ENCODE results near the gene SIX3. TPM values are rescaled to one million over a fixed set of nuclear protein-coding genes. Genes with fewer than 3 reads are reported as not detected.

SIX3 gene
- total RNA-seq, 1 donor, result not detected

GRCh38 chr2:44930274-44931197 lies 11.0 kb upstream of the SIX3 start:
- DNase-seq (ENCODE audit: low read depth in 2 of 3, low spot score in 2 of 3), result no peak

GRCh38 chr2:44931198-44931780 lies 10.2 kb upstream of the SIX3 start:
- no peak for DNase-seq (ENCODE audit: low read depth in 2 of 3, low spot score in 2 of 3)

GRCh38 chr2:44932079-44932478 lies 9.4 kb upstream of the SIX3 start:
- DNase-seq (ENCODE audit: low read depth in 2 of 3, low spot score in 2 of 3), result no peak

GRCh38 chr2:44932564-44933392 lies 8.7 kb upstream of the SIX3 start:
- DNase-seq (ENCODE audit: low read depth in 2 of 3, low spot score in 2 of 3), result no peak

DNA sequence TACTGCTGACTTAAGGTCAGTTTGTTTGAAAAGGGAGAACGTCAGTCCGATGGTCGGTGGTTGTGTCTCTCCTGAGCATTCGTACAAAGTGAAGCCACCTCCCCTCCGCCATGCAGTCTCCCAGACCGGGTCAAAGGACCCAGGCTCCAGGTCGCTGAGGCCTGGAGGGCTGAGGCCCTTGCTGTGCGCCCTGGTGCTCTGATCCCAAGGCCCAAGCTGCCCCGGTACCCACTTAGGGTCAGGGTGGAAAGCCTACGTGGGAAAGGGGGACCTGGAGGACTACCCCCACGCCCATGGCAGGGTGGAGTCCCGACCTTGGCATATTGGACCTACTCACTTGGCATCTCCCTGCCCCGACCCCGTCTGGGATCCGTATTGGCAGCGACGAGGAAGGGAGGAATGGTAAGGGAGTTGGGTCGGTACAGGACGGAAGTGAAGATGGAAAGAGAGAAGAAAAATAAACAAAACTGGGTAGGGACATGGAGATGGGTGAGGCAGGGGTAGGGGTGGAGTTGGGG lies 8.0 kb upstream of the SIX3 start:
- DNase-seq (ENCODE audit: low read depth in 2 of 3, low spot score in 2 of 3), result no peak

DNA sequence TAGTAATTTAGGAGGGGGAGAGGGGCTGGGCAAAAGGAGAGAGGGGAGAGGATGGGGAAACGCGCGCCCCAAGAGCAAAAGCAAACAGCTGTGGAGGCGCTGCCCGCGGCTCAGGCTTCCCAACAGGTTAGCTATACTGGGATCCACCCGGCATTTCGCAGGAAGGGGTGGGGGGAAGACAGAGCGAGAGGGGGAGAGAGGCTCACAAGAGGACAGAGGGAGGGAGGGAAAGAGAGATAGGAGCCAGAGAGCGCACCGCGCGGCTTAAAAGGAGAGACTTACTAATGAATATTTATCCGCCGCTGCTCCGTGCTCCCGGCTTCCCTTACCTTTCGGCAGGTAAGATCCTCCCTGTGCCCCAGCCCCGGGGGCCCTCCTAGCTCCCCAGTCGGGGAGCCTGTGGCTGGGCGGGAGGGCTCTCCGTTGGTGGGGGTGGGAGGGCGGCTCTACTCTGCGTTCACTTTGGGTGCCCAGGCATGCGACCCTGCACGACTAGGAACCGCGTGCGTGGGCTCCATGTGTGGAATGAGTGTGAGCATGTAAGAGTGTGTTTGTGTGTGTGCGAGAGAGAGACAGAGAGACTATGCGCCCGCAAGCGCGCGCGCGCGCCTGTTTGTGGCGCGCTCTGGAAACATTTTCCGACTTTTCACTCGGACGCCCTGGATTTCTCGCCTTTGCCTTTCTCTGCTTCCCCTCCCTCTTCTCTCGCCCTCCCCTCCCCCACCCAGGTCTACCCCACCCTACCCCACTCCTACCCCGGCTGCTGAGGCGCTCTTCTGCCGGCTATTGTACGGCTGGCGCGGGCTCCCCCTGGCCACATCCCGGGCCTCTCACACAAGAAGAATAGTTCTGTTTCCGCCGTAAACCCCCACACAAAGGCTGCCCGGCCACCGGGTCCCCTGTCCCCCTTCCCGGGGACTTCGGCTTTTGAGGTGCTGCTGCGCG lies 7.2 kb upstream of the SIX3 start:
- no peak for DNase-seq (ENCODE audit: low read depth in 2 of 3, low spot score in 2 of 3)

GRCh38 chr2:44934983-44935728 lies 6.3 kb upstream of the SIX3 start:
- DNase-seq (ENCODE audit: low read depth in 2 of 3, low spot score in 2 of 3), result no peak

GRCh38 chr2:44935729-44936098 lies 5.8 kb upstream of the SIX3 start:
- no peak for DNase-seq (ENCODE audit: low read depth in 2 of 3, low spot score in 2 of 3)

GRCh38 chr2:44936275-44936674 lies 5.2 kb upstream of the SIX3 start:
- no peak for DNase-seq (ENCODE audit: low read depth in 2 of 3, low spot score in 2 of 3)

- DNase-seq (ENCODE audit: low read depth in 2 of 3, low spot score in 2 of 3), result no peak
Observed at GRCh38 chr2:44936715-44937687, 4.5 kb upstream of the SIX3 start.

- DNase-seq (ENCODE audit: low read depth in 2 of 3, low spot score in 2 of 3), result no peak
Observed at GRCh38 chr2:44937688-44938240, 3.7 kb upstream of the SIX3 start.

DNA sequence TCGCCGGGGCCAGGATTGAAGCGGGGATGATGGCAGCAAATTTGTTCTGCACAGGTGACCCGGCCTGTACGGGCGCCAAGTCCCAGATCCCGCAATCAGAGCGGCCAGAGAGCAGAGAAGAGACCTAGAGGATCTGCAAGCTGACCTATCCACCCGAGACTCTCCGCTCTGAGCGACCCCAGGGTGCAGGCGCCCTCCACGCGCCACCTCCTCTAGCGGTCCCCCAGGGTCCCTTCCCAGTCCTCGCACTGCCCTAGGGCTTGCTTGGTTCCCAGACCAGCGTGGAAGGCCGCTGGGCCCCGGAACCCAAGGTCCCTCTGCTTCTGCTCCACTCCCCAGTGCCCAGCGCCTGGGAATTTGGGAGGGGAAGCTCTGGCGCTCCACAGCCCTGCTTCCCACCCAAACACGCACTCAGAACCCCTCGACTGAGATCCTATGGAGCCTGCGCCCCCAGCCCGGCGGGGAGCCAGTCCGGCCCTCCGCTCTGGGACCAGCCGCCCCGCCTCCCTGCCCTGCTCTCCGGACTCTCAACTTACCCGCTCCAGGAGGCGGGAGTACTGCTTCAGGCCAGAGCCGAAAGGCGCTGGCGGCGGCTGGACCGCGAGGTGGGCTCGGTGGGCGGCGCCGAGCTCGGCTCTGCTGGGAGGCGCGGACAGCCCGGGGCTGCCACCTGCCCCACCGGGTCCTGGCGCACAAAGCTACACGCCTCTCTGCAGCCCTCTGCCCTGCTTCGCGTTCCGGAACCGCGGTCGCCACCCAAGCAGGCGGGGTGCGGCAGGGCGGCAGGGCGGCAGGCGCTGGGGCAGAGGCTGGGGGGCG lies 3.0 kb upstream of the SIX3 start:
- no peak for DNase-seq (ENCODE audit: low read depth in 2 of 3, low spot score in 2 of 3)

GRCh38 chr2:44939106-44940048 lies 2.1 kb upstream of the SIX3 start:
- no peak for DNase-seq (ENCODE audit: low read depth in 2 of 3, low spot score in 2 of 3)

GRCh38 chr2:44940049-44940494 lies 1.4 kb upstream of the SIX3 start:
- no peak for DNase-seq (ENCODE audit: low read depth in 2 of 3, low spot score in 2 of 3)

DNA sequence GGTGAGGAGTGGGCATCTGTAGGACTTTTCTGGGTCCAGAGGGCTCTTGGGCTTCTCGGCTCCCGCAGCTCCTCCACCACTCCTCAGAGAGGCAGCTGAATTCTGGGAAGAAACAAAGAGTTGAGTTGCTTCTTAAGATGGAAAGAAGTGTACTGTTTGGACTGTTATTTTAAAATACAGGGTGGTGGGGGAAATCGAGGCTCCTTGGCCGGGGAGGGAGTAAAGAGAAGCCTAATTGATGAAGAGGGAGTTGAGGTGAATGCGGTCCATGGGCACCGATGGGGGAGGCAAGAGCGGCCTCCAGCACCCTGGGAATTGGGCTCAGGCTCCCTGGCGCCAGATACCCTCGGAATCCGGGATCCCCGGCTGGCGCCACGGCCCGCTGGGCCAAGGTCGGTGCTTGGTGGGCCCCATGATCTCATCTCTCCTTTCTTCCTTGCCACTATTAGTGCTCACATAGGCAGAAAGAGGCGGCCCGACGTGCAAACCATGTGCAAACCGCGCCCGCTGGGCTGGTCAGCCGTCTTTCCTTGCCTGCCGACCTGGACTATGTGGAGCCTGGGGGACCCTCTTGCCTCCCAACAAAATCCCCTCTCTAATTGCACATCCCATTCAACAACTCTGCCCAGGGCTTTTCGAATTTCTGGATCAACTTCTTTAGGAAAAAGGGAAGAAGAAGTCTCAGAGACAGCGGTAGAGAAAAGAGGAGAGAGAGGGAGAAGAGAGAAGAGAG lies 604 bp upstream of the SIX3 start:
- DNase-seq (ENCODE audit: low read depth in 2 of 3, low spot score in 2 of 3), result no peak

Measured in hematopoietic multipotent progenitor cell (in vitro differentiated cells).